HG02571 (cell line): ENCODE data around the gene AHNAK.
A peak's percentile ranks its signal among the peaks of the same experiment; 100 is the strongest.
"Not testable (repeated sequence)": the region's sequence is repeated elsewhere in the genome, so short reads cannot be mapped to it uniquely, and the experiment has no call there.

ENCODE experiments used
- ATAC-seq: cut with Tn5 transposase; IDR thresholded peaks from one replicate; pipeline ENCODE4 v1.9.1; 2021; ENCODE audit warnings: mild to moderate bottlenecking, moderate library complexity; ENCODE audit not compliant: unreplicated experiment

Gene AHNAK

GRCh38 chr11:62552485-62553079 is 6.0 kb upstream of the AHNAK start:
- ATAC-seq: no peak

- ATAC-seq: not testable (repeated sequence)
Measured at GRCh38 chr11:62550478-62550877, 3.9 kb upstream of the AHNAK start.

GRCh38 chr11:62548545-62549335 is 2.1 kb upstream of the AHNAK start:
- no peak for ATAC-seq

- ATAC-seq: no peak
Measured at GRCh38 chr11:62547691-62548281, 1.2 kb upstream of the AHNAK start.

DNA sequence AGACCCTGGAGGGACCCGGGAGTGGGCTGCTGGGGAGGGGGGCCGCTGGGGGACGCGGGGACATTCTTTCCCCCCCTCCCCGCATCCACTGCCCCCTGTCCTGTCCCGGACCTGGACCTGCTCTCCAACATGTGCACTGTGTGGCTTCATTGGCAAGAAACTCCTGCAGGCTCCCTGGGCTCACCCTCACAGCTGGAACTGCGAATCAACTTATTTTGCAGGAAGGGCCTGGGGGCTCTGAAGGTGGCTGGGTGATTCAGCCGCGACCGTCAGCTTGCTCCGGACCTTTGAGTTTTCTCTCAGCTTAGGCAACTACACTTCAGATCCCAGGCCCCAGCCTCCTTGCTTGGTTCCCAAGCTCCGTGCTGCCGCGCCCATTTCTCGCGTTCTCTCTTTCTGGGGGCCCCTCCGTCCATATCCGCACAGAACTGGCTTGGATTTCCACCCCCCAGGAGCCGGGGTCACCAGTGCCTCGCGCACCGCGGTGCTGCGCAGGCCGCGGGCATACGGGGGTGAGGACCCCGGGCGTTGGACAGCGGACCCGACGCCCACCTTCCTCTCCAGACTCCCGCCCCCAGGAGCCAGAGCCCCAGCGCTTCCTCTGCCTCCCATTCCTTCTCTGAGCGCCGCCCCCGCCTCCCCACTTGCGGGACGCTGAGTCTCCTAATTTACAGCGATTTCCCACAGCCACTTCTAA is 471 bp upstream of the AHNAK start:
- no peak for ATAC-seq

- ATAC-seq: no peak
Measured at GRCh38 chr11:62545437-62546243, 966 bp downstream of the AHNAK start.

DNA sequence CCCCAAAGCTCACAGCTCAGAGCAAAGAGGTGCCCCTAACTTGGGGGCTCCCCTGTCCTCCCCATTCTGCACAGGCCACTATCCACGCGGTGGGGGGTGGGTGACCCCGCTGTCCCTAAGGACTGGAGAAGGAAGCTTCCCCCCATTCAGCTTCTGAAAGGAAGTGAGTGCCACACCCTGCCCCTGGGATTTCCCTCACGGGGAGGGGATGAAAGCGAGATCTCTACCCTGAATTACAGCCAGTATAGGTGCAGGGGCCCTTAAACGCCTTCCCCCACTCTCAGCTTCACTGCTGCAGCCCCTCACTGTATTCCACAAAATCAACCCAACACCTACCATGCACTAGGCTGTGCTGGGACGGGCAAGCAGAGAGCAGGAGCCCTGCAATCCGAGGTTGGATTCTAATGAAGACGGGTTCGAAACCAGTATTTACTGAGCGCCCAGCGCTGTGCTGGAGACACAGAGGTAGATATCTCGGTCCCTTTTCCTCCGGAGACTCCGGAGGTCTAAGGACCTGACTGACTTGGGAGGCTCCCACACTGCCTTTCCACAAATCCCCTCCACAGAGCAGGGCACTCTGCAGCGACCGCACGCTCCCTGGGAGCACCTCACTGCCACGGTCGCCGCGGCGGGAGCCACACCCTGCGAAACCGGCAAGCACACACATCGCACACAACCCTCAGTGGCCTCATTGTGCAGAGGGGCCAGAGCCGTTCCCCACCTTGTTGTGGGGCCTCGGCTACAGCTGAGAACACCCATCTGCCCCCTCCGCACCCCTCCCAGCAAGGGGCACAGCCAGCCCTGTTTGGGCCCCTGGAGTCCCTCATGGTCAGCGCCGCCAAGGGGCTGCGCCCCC is 1.8 kb downstream of the AHNAK start:
- ATAC-seq: no peak

- ATAC-seq: no peak
Measured at GRCh38 chr11:62543680-62544444, 2.7 kb downstream of the AHNAK start.

- ATAC-seq: no peak
Measured at GRCh38 chr11:62542750-62543567, 3.6 kb downstream of the AHNAK start.

DNA sequence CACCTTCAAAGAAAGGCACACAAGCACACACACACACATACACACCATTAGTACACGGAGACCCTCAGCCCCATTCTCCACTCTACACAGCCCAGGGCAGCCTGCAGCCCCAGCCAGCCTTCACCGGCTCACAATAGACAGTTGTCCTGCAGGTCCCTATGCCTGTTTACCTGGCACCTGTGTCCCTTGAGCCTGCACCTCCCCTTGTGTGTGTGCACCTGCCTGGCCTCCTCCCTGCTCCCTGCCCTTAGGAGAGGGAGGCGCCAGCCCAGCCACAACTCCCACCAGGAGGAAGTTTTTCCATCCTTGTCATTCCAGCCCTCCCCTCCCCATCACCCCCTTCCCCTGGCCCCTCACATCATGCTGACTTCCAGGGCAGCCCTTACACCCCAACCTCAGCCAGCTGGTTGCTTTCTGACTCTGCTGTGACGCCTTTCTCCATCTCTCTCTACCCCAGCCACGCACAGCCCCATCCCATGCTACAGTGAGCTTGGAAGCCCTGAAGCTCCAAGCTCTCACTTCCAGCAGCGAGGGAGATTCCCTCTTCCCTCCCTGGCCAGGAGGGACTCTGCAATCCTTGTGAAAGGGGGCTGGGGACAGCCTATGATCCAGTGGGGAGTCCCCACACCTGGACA is 4.4 kb downstream of the AHNAK start:
- ATAC-seq: no peak

- ATAC-seq: peak; percentile 40
Measured at GRCh38 chr11:62540804-62541701, 5.6 kb downstream of the AHNAK start.

GRCh38 chr11:62539238-62539925 is 7.2 kb downstream of the AHNAK start:
- ATAC-seq: no peak

DNA sequence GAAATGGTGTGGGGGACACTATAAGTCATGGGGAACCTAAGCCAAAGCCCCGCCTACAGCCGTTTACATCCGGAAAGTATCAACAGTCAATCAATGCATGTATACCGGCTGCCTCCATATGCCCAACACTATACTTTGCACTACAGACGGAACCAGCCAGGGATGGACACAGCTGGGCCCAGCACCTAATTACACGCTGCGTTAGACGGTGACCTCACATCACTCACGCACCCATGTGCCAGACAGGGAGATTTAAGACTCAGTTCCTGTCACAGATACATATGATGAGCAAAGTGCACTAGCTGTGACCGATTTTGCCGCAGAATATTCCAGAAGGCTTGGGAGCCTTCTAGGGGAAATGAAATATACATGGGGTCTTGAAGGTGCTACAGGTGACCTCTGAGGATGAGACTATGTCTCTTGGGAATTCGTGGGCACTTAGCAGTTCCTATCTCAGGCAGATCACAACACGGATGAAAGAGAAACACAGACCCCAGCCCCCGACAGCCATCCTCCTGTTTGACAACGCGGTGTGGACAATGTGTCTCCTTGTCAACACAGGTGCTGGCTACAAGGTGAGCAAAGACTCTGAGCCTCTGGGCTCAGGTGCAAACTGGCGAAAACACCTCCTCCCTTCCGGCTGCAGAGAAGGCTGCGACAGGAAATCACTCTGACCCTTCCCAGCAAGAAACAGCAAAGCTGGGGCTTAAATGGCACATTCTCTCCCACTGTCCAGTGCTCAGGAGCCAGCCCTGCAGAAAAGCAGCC is 8.0 kb downstream of the AHNAK start:
- no peak for ATAC-seq

DNA sequence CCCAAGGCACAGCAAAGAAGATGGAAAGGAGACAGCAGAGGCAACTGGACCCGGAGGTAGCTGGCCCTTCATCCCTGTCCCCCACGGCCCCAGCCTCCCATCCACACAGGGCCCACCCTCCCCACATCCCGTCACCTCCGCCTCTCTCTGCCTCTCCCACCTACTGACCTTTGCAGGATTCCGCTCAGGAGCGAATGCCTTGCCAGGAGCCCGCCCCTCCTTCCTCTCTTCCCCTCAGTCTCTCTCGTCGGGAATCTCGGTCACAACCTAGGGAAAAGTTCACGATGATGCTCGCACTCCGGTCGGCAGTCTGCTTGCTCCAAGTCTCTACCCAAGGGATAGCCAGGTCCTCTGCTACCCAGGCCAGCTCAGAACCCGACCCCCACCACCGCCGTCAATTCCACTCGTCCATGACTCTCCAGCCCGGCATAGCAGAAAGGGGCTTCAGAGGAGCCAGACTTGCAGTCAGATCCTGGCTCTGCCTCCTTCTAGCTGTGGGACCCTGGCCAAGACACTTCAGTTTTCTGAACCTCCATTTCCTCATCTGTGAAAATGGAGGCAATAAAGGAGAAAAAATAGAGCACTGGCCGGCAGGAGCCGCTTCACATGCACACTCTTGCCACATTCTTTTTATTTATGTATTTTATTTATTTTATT is 10.2 kb downstream of the AHNAK start:
- ATAC-seq: no peak

DNA sequence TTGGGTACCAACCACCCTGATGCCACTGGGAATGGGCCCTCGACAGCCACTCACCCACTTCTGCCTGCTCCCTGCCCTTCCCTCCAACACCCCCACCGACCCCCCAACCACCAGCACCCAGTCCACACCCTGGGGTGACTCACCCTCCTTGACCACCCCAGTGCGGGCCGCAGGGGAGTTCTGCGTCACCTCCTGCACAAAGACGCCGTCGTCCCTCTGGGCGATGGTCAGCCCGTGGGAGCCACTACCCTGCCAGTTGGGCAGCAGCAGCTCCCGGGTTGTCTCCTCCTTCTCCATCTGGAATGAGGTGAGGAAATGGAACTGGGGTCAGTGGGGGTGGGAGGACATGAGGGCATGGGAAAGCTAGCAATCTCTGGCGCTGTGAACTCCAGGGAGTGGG is 10.8 kb downstream of the AHNAK start:
- no peak for ATAC-seq
